SK-N-SH (cell line): ENCODE data around the gene CDK14.

Experiments used
- CTCF ChIP-seq: fragments of 200-600 bp; sonication (generic); IDR thresholded peaks from 2 replicates; pipeline ENCODE4 v1.6.1; 2017; ENCODE audit warnings: antibody characterized with exemption, mild to moderate bottlenecking, moderate library complexity
- RCOR1 ChIP-seq: fragments of 150-350 bp; IDR thresholded peaks from 2 replicates; pipeline ENCODE4 v1.6.1; 2017; ENCODE audit warnings: antibody characterized with exemption, low read length
- TCF12 ChIP-seq: IDR thresholded peaks from 2 replicates; pipeline ENCODE4 v1.4.0; 2012
- ZBTB33 ChIP-seq: IDR thresholded peaks from 2 replicates; pipeline ENCODE4 v1.4.0; 2012; ENCODE audit warnings: low read depth, borderline replicate concordance

- no peak for TF ChIP-seq CTCF
- TF ChIP-seq TCF12: no peak
- TF ChIP-seq RCOR1: no peak
- TF ChIP-seq ZBTB33: no peak
Observed at GRCh38 chr7:91013078-91013477, 417.0 kb downstream of the CDK14 start.
